GM19395 (cell line): ENCODE measurements around the gene SHISAL2B.
A peak's percentile ranks its signal among the peaks of the same experiment; 100 is the strongest.
"Not testable (repeated sequence)": the region's sequence is repeated elsewhere in the genome, so short reads cannot be mapped to it uniquely, and the experiment has no call there.

Experiments
- ATAC-seq: cut with Tn5 transposase; IDR thresholded peaks from one replicate; pipeline ENCODE4 v1.9.1; 2021; ENCODE audit warnings: mild to moderate bottlenecking, moderate library complexity; ENCODE audit not compliant: unreplicated experiment

Gene SHISAL2B

GRCh38 chr5:64690417-64691151, at the start of gene SHISAL2B:
SHISAL2B (plus strand) TSS chr5:64690503; CDS start chr5:64690624, 121 bp downstream.
- peak; percentile 52 for ATAC-seq

- no peak for ATAC-seq
Observed at GRCh38 chr5:64644831-64645230, 45.5 kb upstream of the SHISAL2B start.

GRCh38 chr5:64646169-64646568, 44.1 kb upstream of the SHISAL2B start:
- no peak for ATAC-seq

GRCh38 chr5:64649512-64649911, 40.8 kb upstream of the SHISAL2B start:
- ATAC-seq, result no peak

GRCh38 chr5:64653766-64654560, 36.3 kb upstream of the SHISAL2B start:
- no peak for ATAC-seq

GRCh38 chr5:64654561-64654938, 35.8 kb upstream of the SHISAL2B start:
- no peak for ATAC-seq

- no peak for ATAC-seq
Observed at GRCh38 chr5:64655596-64655995, 34.7 kb upstream of the SHISAL2B start.

GRCh38 chr5:64659289-64659688, 31.0 kb upstream of the SHISAL2B start:
- ATAC-seq, result no peak

GRCh38 chr5:64663181-64663580, 27.1 kb upstream of the SHISAL2B start:
- not testable (repeated sequence) for ATAC-seq

GRCh38 chr5:64665243-64665642, 25.1 kb upstream of the SHISAL2B start:
- ATAC-seq, result no peak

GRCh38 chr5:64666078-64666477, 24.2 kb upstream of the SHISAL2B start:
- ATAC-seq, result no peak

GRCh38 chr5:64667068-64667467, 23.2 kb upstream of the SHISAL2B start:
- ATAC-seq, result no peak

- ATAC-seq, result no peak
Observed at GRCh38 chr5:64670277-64670676, 20.0 kb upstream of the SHISAL2B start.

GRCh38 chr5:64671678-64672077, 18.6 kb upstream of the SHISAL2B start:
- no peak for ATAC-seq

GRCh38 chr5:64678374-64678773, 11.9 kb upstream of the SHISAL2B start:
- ATAC-seq, result no peak

- ATAC-seq, result no peak
Observed at GRCh38 chr5:64680289-64680688, 10.0 kb upstream of the SHISAL2B start.

GRCh38 chr5:64682608-64683007, 7.7 kb upstream of the SHISAL2B start:
- ATAC-seq, result no peak

GRCh38 chr5:64685866-64686265, 4.4 kb upstream of the SHISAL2B start:
- no peak for ATAC-seq

GRCh38 chr5:64688391-64688790, 1.9 kb upstream of the SHISAL2B start:
- no peak for ATAC-seq

- no peak for ATAC-seq
Observed at GRCh38 chr5:64688965-64689364, 1.3 kb upstream of the SHISAL2B start.

GRCh38 chr5:64690104-64690416, 243 bp upstream of the SHISAL2B start:
- no peak for ATAC-seq

- ATAC-seq, result no peak
Observed at GRCh38 chr5:64691291-64691690, 988 bp downstream of the SHISAL2B start.
